HG03565 (cell line): ENCODE measurements around the gene WLS.
"Not testable (repeated sequence)": the region's sequence is repeated elsewhere in the genome, so short reads cannot be mapped to it uniquely, and the experiment has no call there.

Experiments
- ATAC-seq: cut with Tn5 transposase; IDR thresholded peaks from one replicate; pipeline ENCODE4 v1.9.1; 2021; ENCODE audit warnings: mild to moderate bottlenecking, moderate library complexity; ENCODE audit not compliant: unreplicated experiment

The WLS gene

DNA sequence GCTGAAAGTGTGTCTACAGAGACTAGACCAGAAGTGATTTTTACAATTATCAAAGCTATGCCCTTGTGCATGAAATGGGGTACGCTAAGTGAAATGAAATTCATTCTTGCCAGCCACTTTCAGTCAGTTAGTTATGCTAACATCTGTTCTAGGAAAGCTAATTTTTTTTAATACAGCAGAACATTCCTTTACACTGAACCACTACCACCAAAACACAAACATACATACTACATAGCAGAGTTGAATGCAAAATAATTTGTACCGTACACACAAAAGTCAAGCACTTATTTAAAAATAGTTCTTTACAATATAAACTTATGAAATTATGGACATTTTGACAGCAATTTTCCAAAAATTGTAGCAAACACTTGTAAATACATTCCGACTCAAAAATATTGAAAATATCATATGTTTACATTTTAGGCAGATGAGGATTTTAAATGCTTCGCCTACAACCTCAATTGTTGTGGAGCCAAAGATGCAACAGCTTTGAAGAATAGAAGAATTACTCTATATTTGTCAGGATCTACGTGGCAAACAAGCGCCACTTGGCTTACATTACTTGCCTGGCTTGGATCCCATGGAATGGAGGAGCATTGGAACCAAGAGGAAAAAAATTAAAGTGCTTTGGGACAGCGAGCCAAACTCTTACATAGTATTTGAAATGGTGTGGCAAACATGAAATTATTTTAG, 30.6 kb downstream of the WLS start:
- ATAC-seq, result no peak

DNA sequence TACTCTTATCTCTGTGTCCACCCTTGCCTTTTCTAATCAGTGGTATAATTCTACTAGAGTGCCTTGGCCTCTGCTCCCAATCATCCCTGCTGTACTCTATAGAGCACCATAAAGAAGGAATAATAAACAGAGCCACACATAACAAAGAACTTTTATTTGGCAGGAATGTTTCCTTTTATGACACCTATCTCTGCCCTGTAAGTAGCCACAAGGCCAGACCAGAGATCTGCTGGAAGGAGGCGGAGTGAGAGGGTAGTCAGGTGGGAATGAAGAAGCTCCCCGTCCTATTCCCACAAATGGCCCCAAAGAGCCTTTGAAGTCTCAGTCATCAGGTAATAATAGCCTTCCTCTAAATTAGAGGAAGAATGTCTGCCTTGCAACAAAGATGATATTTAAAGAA, 32.7 kb downstream of the WLS start:
- ATAC-seq, result no peak

DNA sequence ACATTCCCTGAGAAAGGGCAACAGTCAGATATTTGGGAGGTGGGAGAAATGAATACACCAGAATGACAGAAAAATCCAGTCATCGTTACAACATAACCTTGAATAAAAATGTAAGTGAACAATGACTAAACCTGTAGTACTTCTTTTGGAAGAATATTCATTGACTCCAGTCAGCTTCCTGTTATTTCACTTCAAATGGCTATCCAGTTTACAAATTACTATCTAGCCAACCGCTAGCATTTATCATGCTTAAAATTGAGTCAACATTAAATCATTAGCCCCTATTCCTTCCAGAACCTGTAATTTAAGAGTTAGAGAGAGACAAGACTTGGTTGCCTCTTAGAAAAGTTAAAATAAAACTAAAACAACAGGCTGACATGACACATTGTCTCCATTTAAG, 33.6 kb downstream of the WLS start:
- no peak for ATAC-seq

DNA sequence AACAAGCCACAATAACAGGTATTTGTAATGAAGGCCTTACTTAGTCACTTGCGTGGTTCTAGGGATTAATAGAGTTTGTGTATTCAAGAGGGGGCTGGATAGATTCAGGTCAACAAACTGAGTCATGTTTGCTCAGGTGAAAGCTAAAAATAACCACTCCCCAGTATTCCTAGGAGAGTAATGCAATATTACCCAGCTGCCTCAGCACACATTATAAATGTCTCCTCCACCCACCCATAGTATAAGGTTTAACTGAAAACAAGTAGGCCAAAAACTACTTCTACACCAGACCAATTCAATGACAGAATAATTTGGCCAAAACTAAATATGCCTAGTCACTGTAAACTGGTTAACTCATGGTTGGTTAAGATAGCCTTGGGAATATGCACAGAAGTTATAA, 34.4 kb downstream of the WLS start:
- ATAC-seq, result no peak

DNA sequence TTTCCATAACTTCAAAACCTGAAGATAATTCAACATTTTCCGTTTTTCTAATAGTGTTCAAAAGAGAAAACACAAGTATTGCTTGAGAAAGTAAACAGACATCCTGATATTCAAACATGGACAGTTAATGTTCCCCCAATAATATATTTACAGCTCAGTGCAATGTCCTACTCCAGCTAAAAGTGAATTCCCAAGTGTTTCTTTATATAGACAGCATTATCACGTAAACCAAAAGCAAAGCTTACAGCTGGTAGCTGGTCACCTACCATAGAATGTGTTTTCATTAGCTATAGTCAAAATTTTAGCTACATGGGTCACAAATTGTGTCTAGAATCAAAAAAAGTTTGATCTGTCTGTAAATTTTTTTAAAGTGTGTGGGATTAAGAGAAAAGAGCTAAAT, 34.9 kb downstream of the WLS start:
- ATAC-seq, result no peak

DNA sequence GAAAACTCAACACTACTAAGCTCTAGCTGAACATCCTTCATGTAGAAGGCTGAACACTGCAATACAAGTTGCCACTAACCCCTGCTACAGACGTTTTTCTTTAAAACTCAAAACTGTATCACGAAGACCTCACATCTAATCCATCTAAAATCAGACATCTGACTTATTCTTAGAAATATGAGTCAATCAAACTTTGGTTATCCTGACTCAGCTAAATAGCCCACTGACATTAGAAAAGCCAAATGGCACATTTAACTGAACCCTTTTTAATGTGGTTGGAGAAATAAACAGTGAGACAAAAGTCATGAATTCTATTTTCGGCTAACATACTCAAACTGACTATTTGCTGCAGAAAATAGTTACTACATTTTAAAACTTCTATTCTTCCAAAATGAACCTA, 35.6 kb downstream of the WLS start:
- ATAC-seq, result no peak

DNA sequence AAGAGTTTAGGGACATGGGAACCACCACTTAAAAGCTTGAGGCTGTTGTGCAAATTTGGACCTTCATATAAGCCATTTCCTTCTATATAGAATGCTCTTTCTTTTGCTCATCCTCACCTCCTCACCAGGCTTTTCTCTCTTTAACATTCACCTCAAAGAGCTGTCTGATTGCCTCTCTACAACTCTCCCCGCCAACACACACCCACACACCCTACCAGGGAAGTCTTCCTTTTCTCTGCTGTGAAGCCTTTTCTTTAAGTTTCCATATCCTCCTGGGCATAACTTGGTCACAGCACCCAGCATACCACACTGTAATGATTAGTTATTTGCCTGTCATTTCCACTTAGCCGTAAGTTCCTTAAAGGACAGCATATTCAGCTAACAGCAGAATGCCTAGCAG, 40.6 kb downstream of the WLS start:
- ATAC-seq, result no peak

DNA sequence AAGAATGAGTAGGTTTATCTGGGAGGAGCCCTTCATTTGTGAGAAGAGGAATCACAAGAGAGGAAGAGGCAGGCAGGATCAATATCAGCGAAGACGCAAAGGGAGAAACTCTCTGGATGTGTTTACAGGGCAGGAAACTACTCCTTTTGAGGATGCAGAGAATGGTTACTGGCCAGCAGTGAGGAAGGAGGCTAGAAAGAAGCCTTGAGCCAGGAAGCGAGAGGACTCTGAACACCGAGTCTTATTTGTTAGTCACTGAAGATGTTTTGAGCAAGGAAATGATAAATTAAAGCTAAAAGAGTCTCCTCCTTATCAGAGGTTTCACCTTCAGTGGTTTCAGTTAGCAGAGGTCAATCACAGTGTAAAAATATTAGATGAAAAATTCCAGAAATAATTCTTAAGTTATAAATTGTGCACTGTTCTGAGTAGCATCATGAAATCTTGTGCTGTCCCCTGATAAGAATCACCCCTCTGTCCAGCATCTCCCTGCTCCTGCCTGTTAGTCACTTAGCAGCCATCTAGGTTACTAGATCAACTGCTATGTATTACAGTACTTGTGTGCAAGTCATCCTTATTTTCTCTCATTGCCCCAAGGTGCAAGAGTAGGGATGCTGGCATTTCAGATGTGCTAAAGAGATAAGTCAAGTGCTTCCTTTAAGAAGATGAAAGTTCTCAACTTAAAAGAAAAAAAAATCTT, 43.5 kb downstream of the WLS start:
- no peak for ATAC-seq

DNA sequence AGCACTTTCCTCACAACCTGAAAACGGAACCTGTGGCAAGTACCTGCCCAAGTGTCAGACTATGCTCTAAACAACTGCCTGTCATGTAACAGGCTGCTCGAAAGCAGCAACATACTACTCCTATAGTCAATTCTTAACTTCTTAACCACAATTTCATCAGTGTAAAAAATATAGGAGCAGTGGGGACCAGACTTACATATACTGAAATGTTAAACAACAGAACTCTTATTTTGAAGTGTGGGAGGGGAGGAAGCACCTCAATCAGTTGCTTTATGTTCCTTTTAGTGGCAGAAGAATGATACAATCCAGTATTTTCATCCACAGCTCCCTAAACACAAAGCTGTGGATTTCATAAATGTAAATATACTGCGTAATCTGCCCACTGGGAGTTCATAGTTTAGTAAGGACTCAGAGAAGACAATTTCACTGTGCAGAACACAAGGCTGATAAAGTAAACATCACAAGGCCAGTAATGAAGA, 44.2 kb downstream of the WLS start:
- ATAC-seq, result no peak

DNA sequence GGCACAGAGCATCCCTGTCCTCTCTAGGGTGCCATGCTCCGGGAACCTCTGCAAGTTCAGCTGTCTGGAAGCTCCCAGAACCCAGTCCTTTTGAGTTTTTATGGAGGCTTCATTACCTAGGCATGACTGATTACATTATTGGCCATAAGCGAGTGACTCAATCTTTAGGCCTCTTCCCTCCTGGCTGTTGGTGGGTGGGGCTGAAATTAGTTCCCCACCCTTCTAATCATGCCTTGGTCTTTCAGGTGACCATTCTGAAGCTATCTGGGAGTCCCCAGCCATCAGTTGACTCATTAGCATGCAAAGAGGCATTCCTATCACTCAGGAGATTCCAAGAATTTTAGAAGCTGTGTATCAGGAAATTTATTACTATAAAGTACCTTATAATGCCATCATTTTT, 46.6 kb downstream of the WLS start:
- no peak for ATAC-seq

DNA sequence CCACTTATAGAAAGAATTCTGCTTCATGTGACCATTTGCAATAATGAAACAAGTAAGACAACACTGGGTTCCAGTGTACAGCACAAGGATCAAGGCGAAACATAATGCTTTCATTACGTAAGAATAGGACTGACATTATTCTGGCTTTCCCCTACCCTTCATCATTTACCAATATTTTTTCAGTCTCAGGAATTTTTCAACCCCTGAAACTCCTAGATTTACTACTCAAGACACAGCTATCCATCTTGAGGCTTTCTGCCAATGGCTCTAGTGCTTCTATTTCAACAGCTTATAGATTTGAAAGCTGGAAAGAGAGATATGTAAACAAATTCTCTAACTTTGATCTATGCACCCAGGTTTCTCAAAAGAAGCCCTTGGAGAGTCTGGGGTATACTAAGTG, 48.4 kb downstream of the WLS start:
- no peak for ATAC-seq

DNA sequence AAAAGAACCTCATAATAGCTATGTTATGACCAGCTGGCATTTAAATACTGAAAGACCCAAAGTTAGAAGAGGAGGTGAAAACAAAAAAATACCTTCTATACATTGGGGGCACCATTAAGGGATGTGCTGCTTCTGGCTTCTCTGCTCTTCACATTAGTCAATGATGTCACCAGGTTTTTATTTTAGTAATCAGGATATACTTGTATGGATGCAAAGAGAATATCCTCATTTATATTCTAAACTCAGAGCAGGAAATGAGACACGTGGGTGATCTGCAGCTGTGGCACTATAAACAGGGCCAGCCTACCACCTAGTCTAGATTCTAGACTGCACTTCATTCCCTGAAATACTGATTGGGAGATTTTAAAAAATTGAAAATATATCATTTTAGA, 51.2 kb downstream of the WLS start:
- ATAC-seq, result peak; percentile 24

DNA sequence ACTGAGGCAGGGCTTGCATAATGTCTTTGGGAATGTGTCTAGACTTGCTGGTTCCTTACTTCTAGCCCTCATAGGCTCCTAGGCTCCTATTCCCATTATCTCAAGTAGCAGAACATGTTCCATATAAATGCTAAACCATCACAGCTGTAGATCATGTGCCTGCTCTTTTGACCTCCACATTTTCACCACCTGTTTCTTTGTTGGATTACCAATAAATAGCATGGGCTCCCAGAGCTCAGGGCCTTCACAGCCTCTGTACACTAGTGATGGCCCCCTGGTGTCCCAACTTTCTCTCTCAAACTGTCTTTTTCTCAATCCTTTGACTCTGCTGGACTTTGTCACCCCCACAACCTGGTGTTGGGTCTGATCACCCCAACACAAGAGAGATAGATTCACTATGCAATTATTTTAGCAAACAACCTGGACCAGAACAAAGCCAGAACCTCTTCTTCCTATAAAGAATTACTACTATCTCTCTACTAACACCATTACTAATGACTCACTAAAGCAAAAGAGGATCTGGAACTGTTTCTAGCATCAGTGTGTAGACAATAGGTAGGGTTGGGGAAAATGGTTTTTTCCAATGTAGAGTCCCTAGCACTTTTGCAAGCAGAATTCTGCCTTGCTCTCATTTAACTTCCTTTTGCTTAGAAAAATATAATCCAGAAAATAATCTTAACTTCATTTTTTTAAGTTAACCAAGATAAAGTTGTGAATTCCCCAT, 51.7 kb downstream of the WLS start:
- peak; percentile 65 for ATAC-seq

DNA sequence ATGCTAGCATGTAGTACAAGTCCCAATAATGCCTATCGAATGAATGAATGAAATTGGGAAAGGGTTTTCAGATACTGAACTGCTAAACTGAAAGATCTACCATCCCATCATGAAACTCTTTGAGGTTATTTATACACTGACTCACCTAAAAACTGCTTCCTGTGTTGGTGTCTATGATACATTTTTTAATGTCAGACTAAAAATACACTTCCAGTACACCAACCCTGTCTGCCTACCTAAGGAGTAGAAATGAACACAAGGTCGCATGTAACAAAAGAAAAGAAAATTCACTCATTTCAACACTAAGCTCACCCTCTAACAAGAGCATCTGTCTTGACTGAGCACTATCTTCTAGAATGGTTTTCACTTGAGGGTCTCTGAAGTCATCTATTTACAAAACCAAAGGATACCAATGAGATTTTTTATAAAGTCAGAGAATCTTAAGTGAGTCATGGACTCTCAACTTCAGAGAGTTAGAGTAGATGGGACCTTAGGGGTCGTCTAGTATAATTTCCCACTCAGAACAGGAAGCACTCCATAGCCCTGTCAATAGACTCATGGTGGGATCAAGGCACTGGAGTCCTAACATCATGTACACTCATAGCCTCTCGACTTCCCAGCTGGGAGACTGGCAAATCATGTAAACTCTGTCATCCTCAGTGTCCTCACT, 53.4 kb downstream of the WLS start:
- ATAC-seq, result peak; percentile 53

DNA sequence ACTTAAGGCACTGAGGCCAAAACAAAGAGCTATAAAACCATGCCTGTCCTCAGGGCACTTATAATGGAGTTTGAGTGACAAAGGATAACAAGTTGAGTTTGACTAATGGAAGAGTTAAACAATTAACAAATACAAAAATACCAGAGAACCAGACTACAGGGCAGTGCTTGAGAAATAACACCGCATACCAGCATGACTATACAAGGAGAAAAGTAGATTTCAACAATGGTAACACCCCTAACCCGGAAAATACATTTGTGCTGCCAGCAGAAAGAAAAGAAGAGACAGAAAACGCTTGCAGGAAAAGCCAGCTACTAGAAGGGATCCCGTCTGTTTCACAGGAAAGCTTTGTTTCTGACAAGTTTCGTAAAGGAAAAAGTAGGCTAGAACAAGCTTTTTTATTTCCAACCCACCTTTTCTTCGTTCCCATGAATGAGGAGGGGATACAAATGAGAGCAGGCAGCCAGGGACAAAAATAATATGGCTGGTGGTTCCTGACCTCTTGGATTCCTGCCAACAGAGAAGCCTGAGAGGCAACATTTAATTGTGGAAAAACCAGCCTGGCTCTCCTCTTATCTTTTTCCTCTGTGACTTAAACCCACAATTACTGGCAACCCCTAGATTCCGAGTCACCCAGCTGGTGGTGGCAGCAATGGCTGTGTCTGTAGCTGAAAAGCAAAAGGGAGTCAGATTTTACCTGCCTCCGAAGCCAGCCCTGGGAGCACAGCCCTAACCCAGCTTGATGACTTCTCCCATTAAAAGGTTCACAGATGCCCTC, 56.5 kb downstream of the WLS start:
- no peak for ATAC-seq

DNA sequence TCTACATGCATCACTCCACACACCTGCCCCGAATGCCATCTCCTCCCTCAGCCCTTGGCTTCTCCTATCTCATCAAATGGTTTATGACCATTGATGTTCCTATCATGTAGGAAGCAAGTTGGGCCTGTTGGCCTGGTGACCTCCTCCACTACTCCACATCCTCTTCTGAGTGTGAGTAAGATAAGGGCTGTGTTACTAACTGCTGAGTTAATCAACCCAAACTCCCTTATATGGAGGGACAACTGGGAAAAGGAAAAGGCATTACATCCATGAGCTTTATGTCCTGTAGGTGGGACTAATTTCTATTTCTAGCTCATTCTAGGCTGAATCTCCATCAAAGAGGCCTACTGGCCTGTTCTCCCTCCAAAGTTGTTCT, 57.6 kb downstream of the WLS start:
- no peak for ATAC-seq

DNA sequence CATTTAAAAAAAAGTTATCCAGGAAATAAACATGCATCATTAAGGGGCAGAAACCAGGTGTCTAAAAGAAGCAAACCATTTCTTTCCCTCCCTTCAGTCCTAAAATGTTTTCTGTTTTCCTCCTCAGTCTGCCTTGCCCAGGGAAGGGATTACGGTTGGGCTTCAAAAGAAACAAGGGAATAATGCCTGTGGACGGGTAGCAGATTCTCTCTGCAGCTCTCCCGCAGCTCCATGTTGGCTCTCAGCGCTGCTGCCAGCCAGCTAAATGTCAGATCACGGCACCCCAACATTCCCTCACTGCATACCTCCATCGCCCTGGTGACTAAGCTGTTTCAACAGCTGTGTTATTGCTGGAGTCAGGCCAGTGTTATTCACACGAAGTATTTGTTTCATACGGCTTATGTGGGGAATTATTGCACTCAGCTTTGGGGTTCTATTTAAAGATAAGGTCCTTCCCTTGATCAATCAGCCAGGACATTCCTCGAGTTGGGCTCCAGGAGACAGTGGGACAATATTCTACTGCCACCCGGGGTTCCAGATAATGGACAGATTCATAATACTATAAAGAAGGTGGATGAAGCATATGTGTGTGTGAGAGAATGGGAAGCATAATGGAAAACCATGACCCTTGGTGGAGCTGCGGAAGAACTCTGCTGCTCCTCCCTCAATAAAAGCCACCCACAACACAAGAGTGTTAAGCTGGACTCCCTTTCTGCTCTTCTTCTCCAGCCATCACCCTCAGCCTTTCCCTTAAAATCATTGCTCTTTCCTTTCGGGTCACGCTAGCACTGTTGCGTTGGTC, 58.2 kb downstream of the WLS start:
- ATAC-seq, result no peak

DNA sequence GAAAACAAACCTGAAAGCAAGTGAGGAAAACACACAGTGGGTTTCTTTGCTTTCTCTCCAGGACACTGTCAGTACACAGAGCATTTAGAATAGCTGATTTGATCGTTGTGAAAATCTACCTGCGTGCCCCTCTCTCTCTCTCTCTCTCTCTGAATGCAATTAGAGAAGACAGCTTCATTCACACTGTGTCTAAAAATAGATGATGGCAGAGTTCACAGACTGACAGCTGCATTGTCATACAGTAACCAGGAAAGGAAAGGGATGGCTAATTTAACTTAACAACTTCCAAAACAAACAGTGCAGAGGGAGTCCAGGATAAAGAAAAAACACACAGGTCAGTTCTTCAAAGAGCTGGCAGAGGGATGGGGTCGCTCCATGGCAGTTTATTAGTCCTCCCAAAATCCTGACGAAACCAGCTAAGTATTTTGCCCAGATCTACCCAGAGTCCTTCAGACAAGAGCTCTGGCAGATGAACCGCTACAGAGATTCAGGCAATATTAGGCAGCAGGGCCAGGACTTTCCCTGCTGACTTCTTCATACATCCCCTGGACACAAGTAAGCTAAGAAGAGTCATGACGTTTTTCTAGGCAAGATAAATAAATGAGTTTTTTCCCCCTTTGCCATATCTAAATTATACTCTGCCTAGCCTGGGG, 58.9 kb downstream of the WLS start:
- ATAC-seq, result no peak

DNA sequence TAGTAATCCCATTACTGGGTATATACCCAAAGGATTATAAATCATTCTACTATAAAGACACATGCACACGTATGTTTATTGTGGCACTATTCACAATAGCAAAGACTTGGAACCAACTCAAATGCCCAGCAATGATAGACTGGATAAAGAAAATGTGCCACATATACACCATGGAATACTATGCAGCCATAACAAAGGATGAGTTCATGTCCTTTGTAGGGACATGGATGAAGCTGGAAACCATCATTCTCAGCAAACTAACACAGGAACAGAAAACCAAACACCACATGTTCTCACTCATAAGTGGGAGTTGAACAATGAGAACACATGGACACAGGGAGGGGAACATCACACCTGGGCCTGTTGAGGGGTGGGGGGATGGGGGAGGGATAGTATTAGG, 60.5 kb downstream of the WLS start:
- ATAC-seq, result not testable (repeated sequence)
